MCF 10A (cell line): ENCODE data around the gene PCAT6. TPM values are rescaled to one million over a fixed set of nuclear protein-coding genes. Genes with fewer than 3 reads are reported as not detected.

ENCODE experiments used
- BruUV-seq: library from RNA; stranded (reverse); fragments of 400-500 nt; replicated peaks from 2 replicates; lab custom pipeline; 2021; lab: Mats Ljungman, UMichigan
- CTCF ChIA-PET: fragments of 300-600 bp; sonication (Branson Sonifier 250); formaldehyde crosslinking; extraction: SDS; loops from one replicate; lab custom pipeline; 2021; ENCODE audit warnings: antibody characterized with exemption, inconsistent platforms; lab: Yijun Ruan, JAX
- POLR2A ChIA-PET: fragments of 300-600, 350-650 bp; sonication (Branson Sonifier 250); formaldehyde crosslinking; extraction: SDS; loops from one replicate; lab custom pipeline; 2020; ENCODE audit warnings: antibody characterized with exemption, inconsistent platforms; lab: Yijun Ruan, JAX
- DNase-seq: peaks from one replicate; pipeline ENCODE4 v3.0.0-alpha.2; 2018; ENCODE audit not compliant: unreplicated experiment
- H3K27ac Mint-ChIP-seq: one replicate; pipeline ENCODE4 v1.8.0; 2022; ENCODE audit warnings: mild to moderate bottlenecking, low read depth, mixed read lengths; ENCODE audit not compliant: unreplicated experiment
- H3K27me3 Mint-ChIP-seq: one replicate; pipeline ENCODE4 v1.8.0; 2022; ENCODE audit warnings: mixed read lengths; ENCODE audit not compliant: insufficient read depth, unreplicated experiment
- H3K36me3 Mint-ChIP-seq: one replicate; pipeline ENCODE4 v1.8.0; 2022; ENCODE audit warnings: mild to moderate bottlenecking, moderate library complexity, mixed read lengths; ENCODE audit not compliant: insufficient read depth, unreplicated experiment
- H3K4me1 Mint-ChIP-seq: one replicate; pipeline ENCODE4 v1.8.0; 2022; ENCODE audit warnings: mixed read lengths; ENCODE audit not compliant: insufficient read depth, unreplicated experiment
- H3K4me3 Mint-ChIP-seq: one replicate; pipeline ENCODE4 v1.8.0; 2022; ENCODE audit warnings: mild to moderate bottlenecking, moderate library complexity, mixed read lengths; ENCODE audit not compliant: unreplicated experiment
- H3K9me3 Mint-ChIP-seq: one replicate; pipeline ENCODE4 v1.8.0; 2022; ENCODE audit warnings: mixed read lengths; ENCODE audit not compliant: unreplicated experiment
- intact Hi-C: fragments of 100-400 bp; cut with micrococcal nuclease; formaldehyde crosslinking; loops from 2 replicates; pipeline ENCODE4 v1.14.1; 2022
- total RNA-seq: library from RNA; stranded (reverse); gene quantifications from 2 replicates; pipeline ENCODE4 v1.2.3, GENCODE V29; 2022
- TF ChIP-seq, protein P1 (sequence below): fragments of 200-600 bp; IDR thresholded peaks from one replicate; pipeline ENCODE4 v1.8.0; 2022; ENCODE audit warnings: antibody characterized with exemption, mild to moderate bottlenecking; ENCODE audit not compliant: unreplicated experiment

The PCAT6 gene
- total RNA-seq, 1 experiment from 2014 or later: 3.2 TPM

DNA sequence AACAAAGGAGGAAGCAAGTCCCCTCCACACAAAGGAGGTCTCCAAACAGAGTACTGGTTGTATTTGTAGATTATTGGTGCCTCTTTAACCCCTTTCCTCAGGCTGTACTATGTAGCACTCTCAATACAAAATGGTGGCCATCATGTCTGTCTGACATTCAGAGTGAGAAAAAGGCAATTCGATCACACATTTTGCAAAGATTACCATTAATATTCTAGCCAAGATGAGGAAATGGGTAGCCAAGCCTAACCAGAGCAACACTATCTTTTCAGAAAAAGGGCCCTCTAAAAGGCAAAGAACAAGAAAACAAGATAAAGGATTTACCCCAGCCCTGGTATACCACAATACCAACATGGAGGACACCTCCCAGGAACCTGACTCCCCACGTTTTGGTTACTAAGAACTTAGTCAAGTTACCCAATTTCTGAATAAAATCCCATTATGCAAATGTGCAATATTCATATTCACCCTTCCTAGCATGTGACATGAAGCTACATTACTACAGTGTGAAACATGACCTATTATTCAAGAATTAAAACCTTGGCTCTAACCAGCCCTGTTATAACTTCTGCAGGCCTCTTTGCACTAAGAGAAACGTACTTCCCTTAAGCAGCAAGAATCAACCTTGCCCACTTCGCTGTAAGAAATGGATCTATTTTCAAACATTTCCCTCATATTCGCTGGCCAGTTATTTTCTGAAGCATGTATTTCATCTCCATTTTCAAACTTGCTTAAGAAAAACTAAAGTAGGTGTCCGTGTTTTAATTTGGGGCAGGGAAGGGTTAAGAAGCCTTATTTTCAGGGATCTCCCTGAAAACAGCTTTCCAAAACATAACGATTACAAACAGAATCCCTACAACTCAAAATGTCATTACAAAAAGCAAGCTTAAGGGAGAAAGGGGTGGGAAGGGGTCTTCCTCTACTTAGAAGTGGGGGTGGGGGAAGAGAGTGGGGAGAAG, 4.6 kb upstream of the PCAT6 start:
- ChIA-PET POLR2A (interaction anchor here (0.6 to 3.5 kb wide), 25 partner anchors 8 to 1687 kb away, joined by 3 to 16 read pairs (median 4); partner anchors contain the start of genes KLHL12, RABIF, TMEM183A and UBE2T), CTCF (interaction anchor here (0.5 to 0.9 kb wide), 6 partner anchors 25 to 870 kb away, joined by 3 read pairs; no protein-coding TSS in a partner anchor)
- peak overlapping the region; percentile 83 for H3K4me3 Mint-ChIP-seq
- TSS peak; percentile 22 for BruUV-seq
- H3K36me3 Mint-ChIP-seq: peaks cover 10% of the 10 kb centered on the region
- H3K27ac Mint-ChIP-seq: peak overlapping the region; percentile 82
- intact Hi-C loops: loop anchor here (1.0 to 5.0 kb wide), 2 partner anchors 54 to 82 kb away; no protein-coding TSS in a partner anchor
- DNase-seq: peak; percentile 37
- H3K27me3 Mint-ChIP-seq: no peaks in the 10 kb centered on the region
- H3K4me1 Mint-ChIP-seq: peaks cover 56% of the 10 kb centered on the region
- TF ChIP-seq, protein P1, sequence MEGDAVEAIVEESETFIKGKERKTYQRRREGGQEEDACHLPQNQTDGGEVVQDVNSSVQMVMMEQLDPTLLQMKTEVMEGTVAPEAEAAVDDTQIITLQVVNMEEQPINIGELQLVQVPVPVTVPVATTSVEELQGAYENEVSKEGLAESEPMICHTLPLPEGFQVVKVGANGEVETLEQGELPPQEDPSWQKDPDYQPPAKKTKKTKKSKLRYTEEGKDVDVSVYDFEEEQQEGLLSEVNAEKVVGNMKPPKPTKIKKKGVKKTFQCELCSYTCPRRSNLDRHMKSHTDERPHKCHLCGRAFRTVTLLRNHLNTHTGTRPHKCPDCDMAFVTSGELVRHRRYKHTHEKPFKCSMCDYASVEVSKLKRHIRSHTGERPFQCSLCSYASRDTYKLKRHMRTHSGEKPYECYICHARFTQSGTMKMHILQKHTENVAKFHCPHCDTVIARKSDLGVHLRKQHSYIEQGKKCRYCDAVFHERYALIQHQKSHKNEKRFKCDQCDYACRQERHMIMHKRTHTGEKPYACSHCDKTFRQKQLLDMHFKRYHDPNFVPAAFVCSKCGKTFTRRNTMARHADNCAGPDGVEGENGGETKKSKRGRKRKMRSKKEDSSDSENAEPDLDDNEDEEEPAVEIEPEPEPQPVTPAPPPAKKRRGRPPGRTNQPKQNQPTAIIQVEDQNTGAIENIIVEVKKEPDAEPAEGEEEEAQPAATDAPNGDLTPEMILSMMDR: no peak
- H3K9me3 Mint-ChIP-seq: no peaks in the 10 kb centered on the region

DNA sequence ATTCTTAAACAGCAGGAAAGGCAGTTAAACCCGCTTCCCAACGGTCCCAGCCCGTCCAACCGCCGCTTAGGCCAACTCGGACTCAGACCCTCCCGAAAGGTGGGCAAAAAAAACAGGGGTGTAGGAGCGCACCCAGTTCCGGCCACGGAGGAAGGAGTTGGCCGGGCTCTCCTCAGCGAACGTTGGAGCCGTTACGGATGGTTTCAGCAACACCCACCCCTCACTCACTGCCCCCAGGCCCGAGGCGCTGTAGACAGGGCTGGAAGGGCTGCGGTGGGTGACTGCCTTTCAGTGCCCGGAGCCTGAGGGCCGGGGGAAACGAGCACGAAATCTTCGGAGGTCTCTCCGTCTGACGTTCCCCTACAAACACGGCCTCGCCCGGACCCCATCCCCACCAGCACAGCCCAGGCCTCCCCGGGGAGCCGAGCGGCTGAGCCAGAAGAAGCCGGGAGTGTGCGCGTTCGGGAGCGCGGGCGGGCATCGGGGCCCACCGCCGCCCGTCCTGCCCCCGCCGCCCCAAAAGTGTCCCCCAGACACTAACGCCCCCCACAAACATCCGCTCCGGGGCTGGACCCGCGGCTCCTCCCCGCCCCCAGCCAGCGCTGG, 3.8 kb upstream of the PCAT6 start:
- intact Hi-C loops: loop anchor here (1.0 to 5.0 kb wide), 2 partner anchors 55 to 81 kb away; no protein-coding TSS in a partner anchor
- Mint-ChIP-seq H3K27ac (peak overlapping the region; percentile 82), H3K36me3 (peaks cover 10% of the 10 kb centered on the region), H3K27me3 (no peaks in the 10 kb centered on the region), H3K4me3 (peak overlapping the region; percentile 83), H3K4me1 (peaks cover 56% of the 10 kb centered on the region), H3K9me3 (no peaks in the 10 kb centered on the region)
- peak; percentile 53 for DNase-seq
- TF ChIP-seq, protein P1: no peak
- ChIA-PET CTCF (interaction anchor here (0.7 kb wide), 1 partner anchor 25 kb away, joined by 3 read pairs; no protein-coding TSS in a partner anchor), POLR2A (interaction anchor here (0.8 to 3.5 kb wide), 14 partner anchors 9 to 1686 kb away, joined by 3 to 16 read pairs (median 4); partner anchors contain the start of genes KLHL12, RABIF and TMEM183A)
- BruUV-seq: no TSS peak

DNA sequence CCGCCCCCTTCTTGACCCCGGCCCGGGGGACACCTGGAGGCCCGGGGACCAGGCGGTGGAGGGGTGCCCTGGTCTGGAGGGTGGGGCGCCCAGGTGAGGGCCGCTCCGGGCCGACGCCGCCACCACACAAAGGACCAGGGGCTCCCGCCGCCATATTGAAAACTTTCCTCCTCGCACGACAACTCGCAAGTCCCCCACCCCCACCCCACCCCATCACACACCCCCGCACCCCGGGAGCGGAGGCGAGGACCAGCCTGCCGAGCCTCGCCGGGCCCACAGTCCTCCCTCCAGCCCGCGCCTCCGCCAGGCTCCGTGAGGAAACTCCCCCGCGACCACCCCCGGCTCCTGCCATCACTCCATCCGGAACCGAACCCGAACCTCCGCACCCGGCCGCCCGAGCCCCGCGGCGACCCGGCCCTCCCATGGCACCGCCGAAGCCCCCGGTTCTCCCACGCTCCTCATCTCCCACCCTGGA, 3.3 kb upstream of the PCAT6 start:
- Mint-ChIP-seq H3K36me3 (peaks cover 8% of the 10 kb centered on the region), H3K27ac (peak overlapping the region; percentile 82), H3K4me1 (peaks cover 58% of the 10 kb centered on the region), H3K4me3 (peak overlapping the region; percentile 83), H3K27me3 (no peaks in the 10 kb centered on the region), H3K9me3 (no peaks in the 10 kb centered on the region)
- ChIA-PET CTCF (no interaction called here), POLR2A (interaction anchor here (0.6 to 4.3 kb wide), 32 partner anchors 9 to 1687 kb away, joined by 3 to 39 read pairs (median 4); partner anchors contain the start of genes KLHL12, RABIF and TMEM183A)
- intact Hi-C loops: loop anchor here (5.0 kb wide), 1 partner anchor 55 kb away; no protein-coding TSS in a partner anchor
- TF ChIP-seq, protein P1: no peak
- BruUV-seq: no TSS peak
- peak; percentile 66 for DNase-seq
